NCI-H510A treated with DMSO at 0.1 percent for 48 hours (cell line): ENCODE data around the gene GRK5.
"Not testable (repeated sequence)": the region's sequence is repeated elsewhere in the genome, so short reads cannot be mapped to it uniquely, and the experiment has no call there.

Source experiments
- DNase-seq: peaks from one replicate; lab custom pipeline; 2025; lab: John Stamatoyannopoulos, UW

The GRK5 gene

GRCh38 chr10:119250641-119251314, 43.4 kb downstream of the GRK5 start:
- no peak for DNase-seq

GRCh38 chr10:119251315-119251708, 43.9 kb downstream of the GRK5 start:
- DNase-seq, result no peak

- no peak for DNase-seq
Measured at GRCh38 chr10:119252051-119252465, 44.7 kb downstream of the GRK5 start.

GRCh38 chr10:119252470-119253151, 45.2 kb downstream of the GRK5 start:
- DNase-seq, result no peak

- DNase-seq, result no peak
Measured at GRCh38 chr10:119253433-119254174, 46.2 kb downstream of the GRK5 start.

GRCh38 chr10:119254335-119254734, 47.0 kb downstream of the GRK5 start:
- no peak for DNase-seq

GRCh38 chr10:119256030-119256429, 48.7 kb downstream of the GRK5 start:
- DNase-seq, result no peak

- no peak for DNase-seq
Measured at GRCh38 chr10:119256897-119257296, 49.5 kb downstream of the GRK5 start.

GRCh38 chr10:119257899-119258419, 50.6 kb downstream of the GRK5 start:
- DNase-seq, result no peak

- DNase-seq, result no peak
Measured at GRCh38 chr10:119259345-119259744, 52.0 kb downstream of the GRK5 start.

- DNase-seq, result not testable (repeated sequence)
Measured at GRCh38 chr10:119261016-119261415, 53.6 kb downstream of the GRK5 start.

- peak; percentile 88 for DNase-seq
Measured at GRCh38 chr10:119263951-119264617, 56.7 kb downstream of the GRK5 start.

- DNase-seq, result no peak
Measured at GRCh38 chr10:119265691-119266090, 58.3 kb downstream of the GRK5 start.

- no peak for DNase-seq
Measured at GRCh38 chr10:119267384-119267783, 60.0 kb downstream of the GRK5 start.

GRCh38 chr10:119268428-119268827, 61.1 kb downstream of the GRK5 start:
- DNase-seq, result no peak

- DNase-seq, result no peak
Measured at GRCh38 chr10:119268871-119269506, 61.6 kb downstream of the GRK5 start.

- no peak for DNase-seq
Measured at GRCh38 chr10:119269737-119270136, 62.4 kb downstream of the GRK5 start.

GRCh38 chr10:119270762-119271366, 63.5 kb downstream of the GRK5 start:
- DNase-seq, result peak; percentile 47

GRCh38 chr10:119272338-119272734, 65.0 kb downstream of the GRK5 start:
- not testable (repeated sequence) for DNase-seq

GRCh38 chr10:119272736-119273135, 65.4 kb downstream of the GRK5 start:
- DNase-seq, result no peak

GRCh38 chr10:119273413-119273812, 66.0 kb downstream of the GRK5 start:
- DNase-seq, result no peak
